Activated naive CD8-positive, alpha-beta T cell treated with anti-CD3 and anti-CD28 coated beads, Interleukin-2, amount 50 U/mL, for 16 hours (primary cell): ENCODE measurements around the gene SMTNL2.
"Not testable (repeated sequence)": the region's sequence is repeated elsewhere in the genome, so short reads cannot be mapped to it uniquely, and the experiment has no call there.

ENCODE experiments used
- DNase-seq: peaks from one replicate; pipeline ENCODE4 v3.0.0-alpha.2; 2020; ENCODE audit warnings: low read depth, low spot score

The SMTNL2 gene

GRCh38 chr17:4560421-4560820 is 23.9 kb upstream of the SMTNL2 start, which contains the start of gene GGT6:
Gene GGT6, minus strand, starts transcription at chr17:4560577. Its CDS starts 56 bp downstream, at chr17:4560521.
- DNase-seq = no peak

DNA sequence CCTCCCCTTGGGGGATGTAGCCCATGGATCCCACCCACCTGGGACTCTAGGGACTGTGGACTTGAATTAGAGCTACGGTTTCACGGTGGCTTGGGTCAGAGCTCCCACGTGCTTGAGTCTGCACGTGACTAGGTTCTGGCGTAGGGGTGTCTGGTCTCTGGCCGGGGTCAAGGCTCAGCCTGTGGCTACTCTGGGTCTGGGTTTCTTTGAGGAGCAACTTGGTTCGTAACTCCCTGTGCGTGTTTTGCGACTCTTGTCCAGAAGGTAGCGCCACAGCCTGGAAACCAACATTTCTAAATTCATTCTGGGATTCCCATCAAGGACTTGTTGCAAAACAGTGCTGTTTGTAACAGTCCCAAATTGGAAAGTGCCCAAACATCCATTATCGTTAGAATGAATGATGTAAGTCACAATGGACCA is 23.5 kb upstream of the SMTNL2 start:
- no peak for DNase-seq

- DNase-seq = no peak
These were observed 22.0 kb upstream of the SMTNL2 start for GRCh38 chr17:4562015-4562969.

- no peak for DNase-seq
These were observed 18.9 kb upstream of the SMTNL2 start for GRCh38 chr17:4565209-4566141.

DNA sequence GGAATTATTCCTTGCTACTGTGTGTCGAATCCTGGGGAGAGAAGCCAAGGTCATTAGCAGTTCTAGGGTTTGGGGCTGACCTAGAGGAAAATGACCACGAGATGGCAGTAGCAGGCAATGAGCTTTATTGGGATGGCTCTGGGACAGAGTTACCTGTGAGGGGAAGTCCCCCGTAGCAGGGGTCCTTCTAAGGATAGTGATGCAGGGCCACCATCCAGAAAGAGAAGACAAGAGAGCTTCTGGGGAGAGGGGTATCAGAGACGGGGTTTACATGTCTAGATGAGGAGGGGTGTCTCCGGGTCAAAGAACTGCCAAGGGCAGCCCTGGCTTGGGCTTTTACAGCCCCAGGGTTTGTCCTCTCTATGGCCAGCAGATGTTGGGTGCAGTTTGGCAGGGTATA is 17.5 kb upstream of the SMTNL2 start:
- no peak for DNase-seq

- no peak for DNase-seq
These were observed 14.7 kb upstream of the SMTNL2 start for GRCh38 chr17:4569591-4569990.

DNA sequence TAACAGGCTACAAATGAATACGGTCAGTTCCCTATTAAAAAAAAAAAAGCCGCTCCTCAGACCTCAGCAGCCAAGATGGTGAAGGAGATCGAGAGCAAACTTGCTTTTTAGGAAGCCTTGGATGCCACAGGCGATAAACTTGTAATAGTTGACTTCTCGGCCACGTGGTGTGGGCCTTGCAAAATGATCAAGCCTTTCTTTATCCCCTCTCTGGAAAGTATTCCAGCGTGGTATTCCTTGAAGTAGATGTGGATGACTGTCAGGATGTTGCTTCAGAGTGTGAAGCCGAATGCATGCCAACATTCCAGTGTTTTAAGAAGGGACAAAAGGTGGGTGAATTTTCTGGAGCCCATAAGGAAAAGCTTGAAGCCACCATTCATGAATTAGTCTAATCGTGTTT is 12.2 kb upstream of the SMTNL2 start:
- no peak for DNase-seq

DNA sequence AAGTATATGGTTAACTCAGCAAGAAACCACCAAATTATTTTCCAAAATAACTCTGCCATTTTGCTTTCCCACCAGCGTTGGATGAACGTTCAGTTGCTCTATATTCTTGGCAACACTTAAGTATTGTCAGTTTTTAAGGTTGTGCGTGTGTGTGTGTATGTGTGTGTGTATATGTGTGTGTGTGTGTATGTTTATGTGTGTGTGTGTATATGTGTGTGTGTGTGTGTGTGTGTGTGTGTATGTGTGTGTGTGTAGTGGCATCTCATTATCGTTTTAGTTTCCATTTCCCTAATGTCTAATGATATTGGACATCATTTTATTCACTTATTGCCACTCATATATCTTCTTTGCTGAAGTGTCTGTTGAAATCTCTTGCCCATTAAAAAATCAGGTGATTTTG is 11.2 kb upstream of the SMTNL2 start:
- no peak for DNase-seq

GRCh38 chr17:4573669-4574068 is 10.7 kb upstream of the SMTNL2 start:
- DNase-seq = no peak

DNA sequence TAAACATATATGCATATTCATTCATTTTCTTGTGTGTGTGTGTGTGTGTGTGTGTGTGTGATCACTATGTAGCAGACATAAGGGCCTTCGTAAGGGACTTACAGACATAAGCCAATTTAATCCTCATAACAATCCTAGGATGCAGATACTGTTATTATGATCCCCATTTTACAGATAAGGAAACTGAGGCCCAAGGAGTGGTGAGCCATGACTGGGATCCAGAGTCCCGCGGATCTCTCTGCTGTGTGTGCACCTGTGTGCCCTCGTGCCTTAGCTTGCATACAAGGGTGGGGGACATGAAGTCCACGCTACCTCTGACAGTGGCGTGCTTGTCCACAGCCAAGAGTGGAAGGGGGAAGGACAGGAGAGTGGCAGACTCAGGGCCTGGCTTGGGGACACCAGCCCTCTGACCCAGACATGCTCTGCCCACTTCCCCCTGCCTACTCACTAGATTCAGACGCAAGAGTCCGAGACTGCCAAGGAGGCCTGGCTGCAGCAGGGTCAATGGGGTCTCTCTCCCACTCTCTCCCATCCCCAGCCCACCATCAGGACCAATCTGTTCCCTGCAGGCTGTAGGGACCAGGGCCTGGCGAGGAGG is 9.8 kb upstream of the SMTNL2 start:
- no peak for DNase-seq

GRCh38 chr17:4576161-4576558 is 8.2 kb upstream of the SMTNL2 start:
- DNase-seq = no peak

DNA sequence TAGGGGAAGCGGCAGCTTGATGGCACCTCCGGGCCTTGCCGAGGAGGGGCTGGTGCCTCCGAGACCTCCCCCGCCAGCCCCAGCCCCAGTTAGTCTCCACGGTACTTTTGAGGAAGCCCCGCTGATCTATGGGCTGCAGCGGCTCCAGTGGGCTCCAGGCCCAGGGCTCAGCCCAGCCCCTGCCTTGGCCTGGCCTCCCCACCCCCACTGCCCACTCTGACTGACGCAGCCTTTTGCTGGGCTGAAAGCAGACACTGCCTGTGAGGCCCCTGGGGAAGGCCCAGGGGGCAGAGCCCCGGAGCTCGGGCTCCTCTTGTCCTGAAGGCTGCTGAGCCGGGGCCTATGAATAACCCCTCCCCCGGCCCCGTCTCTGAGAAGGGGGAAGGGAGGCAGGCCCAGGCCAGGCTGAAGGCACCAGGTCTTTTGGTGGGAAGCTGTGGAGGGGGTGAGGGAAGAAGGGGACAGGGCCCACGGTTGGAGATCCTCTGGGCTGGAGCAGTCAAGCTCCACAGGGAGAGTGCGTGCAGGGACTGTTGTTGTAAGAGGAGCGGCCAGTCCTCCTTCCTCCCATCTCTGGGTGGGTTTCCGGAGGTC is 7.5 kb upstream of the SMTNL2 start:
- no peak for DNase-seq

- DNase-seq = no peak
These were observed 6.8 kb upstream of the SMTNL2 start for GRCh38 chr17:4577386-4577993.

GRCh38 chr17:4578349-4578748 is 6.0 kb upstream of the SMTNL2 start:
- not testable (repeated sequence) for DNase-seq

GRCh38 chr17:4579678-4580077 is 4.7 kb upstream of the SMTNL2 start:
- no peak for DNase-seq

GRCh38 chr17:4580291-4580690 is 4.0 kb upstream of the SMTNL2 start:
- no peak for DNase-seq

GRCh38 chr17:4582101-4582501 is 2.2 kb upstream of the SMTNL2 start:
- no peak for DNase-seq

GRCh38 chr17:4582691-4583090 is 1.6 kb upstream of the SMTNL2 start:
- no peak for DNase-seq

GRCh38 chr17:4583206-4583605 is 1.1 kb upstream of the SMTNL2 start:
- no peak for DNase-seq

- no peak for DNase-seq
These were observed 588 bp upstream of the SMTNL2 start for GRCh38 chr17:4583782-4584100.

GRCh38 chr17:4584917-4585637 is 748 bp downstream of the SMTNL2 start:
- DNase-seq = no peak
